WTC11 (cell line): Measurements from ENCODE around the gene ABCC2. TPM values are rescaled to one million over a fixed set of nuclear protein-coding genes. Genes with fewer than 3 reads are reported as not detected.

Experiments
- ATAC-seq: fragments of 200-7000 bp; cut with Tn5 transposase; 2 replicates; pipeline ENCODE4 v1.10.0; 2021; ENCODE audit warnings: mild to moderate bottlenecking, moderate library complexity
- CTCF ChIA-PET: fragments of 300-600 bp; sonication (Branson Sonifier 250); formaldehyde crosslinking; loops from one replicate; lab custom pipeline; 2021; ENCODE audit warnings: antibody characterized with exemption; lab: Charles Lee
- POLR2A ChIA-PET: fragments of 350-600 bp; sonication (Branson Sonifier 250); formaldehyde crosslinking; loops from one replicate; lab custom pipeline; 2021; ENCODE audit warnings: antibody characterized with exemption; lab: Charles Lee
- DNase-seq: peaks from one replicate; pipeline ENCODE4 v3.0.0; 2021; ENCODE audit warnings: low spot score
- H3K27ac Mint-ChIP-seq: 2 replicates; pipeline ENCODE4 v1.8.0; 2021; ENCODE audit warnings: mixed read lengths
- H3K27me3 Mint-ChIP-seq: 2 replicates; pipeline ENCODE4 v1.8.0; 2021; ENCODE audit warnings: low read depth, mild to moderate bottlenecking, moderate library complexity, mixed read lengths
- H3K36me3 Mint-ChIP-seq: 2 replicates; pipeline ENCODE4 v1.8.0; 2021; ENCODE audit warnings: mixed read lengths
- H3K4me1 Mint-ChIP-seq: 2 replicates; pipeline ENCODE4 v1.8.0; 2022; ENCODE audit warnings: mixed read lengths
- H3K4me3 Mint-ChIP-seq: 2 replicates; pipeline ENCODE4 v1.8.0; 2021; ENCODE audit warnings: mild to moderate bottlenecking, moderate library complexity, mixed read lengths
- H3K9me3 Mint-ChIP-seq: 2 replicates; pipeline ENCODE4 v1.8.0; 2021; ENCODE audit warnings: mixed read lengths
- CREB1 ChIP-seq: sonication (generic); formaldehyde crosslinking; IDR thresholded peaks from 2 replicates; pipeline ENCODE4 v1.8.0; 2023; ENCODE audit warnings: mild to moderate bottlenecking, missing genetic modification reagents
- E2F4 ChIP-seq: sonication (generic); formaldehyde crosslinking; IDR thresholded peaks from 2 replicates; pipeline ENCODE4 v1.8.1; 2022; ENCODE audit warnings: low read depth, mild to moderate bottlenecking, moderate library complexity, missing genetic modification reagents, borderline replicate concordance
- ESRRA ChIP-seq: sonication (generic); formaldehyde crosslinking; IDR thresholded peaks from 2 replicates; pipeline ENCODE4 v1.8.1; 2022; ENCODE audit warnings: mild to moderate bottlenecking, missing genetic modification reagents, borderline replicate concordance
- FOXJ3 ChIP-seq: sonication (generic); formaldehyde crosslinking; IDR thresholded peaks from 2 replicates; pipeline ENCODE4 v1.9.0; 2021; ENCODE audit warnings: missing genetic modification reagents, mild to moderate bottlenecking, borderline replicate concordance
- JUN ChIP-seq: sonication (generic); formaldehyde crosslinking; IDR thresholded peaks from 2 replicates; pipeline ENCODE4 v1.8.0; 2023; ENCODE audit warnings: mild to moderate bottlenecking, missing genetic modification reagents
- KAT7 ChIP-seq: sonication (generic); formaldehyde crosslinking; IDR thresholded peaks from 2 replicates; pipeline ENCODE4 v1.8.1; 2023; ENCODE audit warnings: missing genetic modification reagents, mild to moderate bottlenecking, borderline replicate concordance
- MXD4 ChIP-seq: fragments of 250-450 bp; sonication (Bioruptor Pico); IDR thresholded peaks from 2 replicates; pipeline ENCODE4 v1.8.0; 2021; ENCODE audit warnings: mild to moderate bottlenecking, moderate library complexity, borderline replicate concordance
- NR2C2 ChIP-seq: sonication (generic); formaldehyde crosslinking; IDR thresholded peaks from 2 replicates; pipeline ENCODE4 v1.8.0; 2022; ENCODE audit warnings: mild to moderate bottlenecking, missing genetic modification reagents
- NR3C1 ChIP-seq: sonication (generic); formaldehyde crosslinking; conservative IDR thresholded peaks from 2 replicates; pipeline ENCODE4 v1.8.1; 2023; ENCODE audit warnings: low read depth, mild to moderate bottlenecking, missing genetic modification reagents
- SOX15 ChIP-seq: fragments of 250-450 bp; sonication (Bioruptor Pico); IDR thresholded peaks from 2 replicates; pipeline ENCODE4 v1.9.0; 2021; ENCODE audit warnings: mild to moderate bottlenecking
- TEAD1 ChIP-seq: sonication (generic); formaldehyde crosslinking; IDR thresholded peaks from 2 replicates; pipeline ENCODE4 v1.8.0; 2022; ENCODE audit warnings: mild to moderate bottlenecking, missing genetic modification reagents
- TP53 ChIP-seq: sonication (generic); formaldehyde crosslinking; IDR thresholded peaks from 2 replicates; pipeline ENCODE4 v1.8.1; 2023; ENCODE audit warnings: mild to moderate bottlenecking, missing genetic modification reagents
- USF1 ChIP-seq: sonication (generic); formaldehyde crosslinking; IDR thresholded peaks from 2 replicates; pipeline ENCODE4 v1.8.0; 2022; ENCODE audit warnings: mild to moderate bottlenecking, missing genetic modification reagents
- ZMAT4 ChIP-seq: fragments of 250-450 bp; sonication (Bioruptor Pico); IDR thresholded peaks from 2 replicates; pipeline ENCODE4 v1.9.0; 2021; ENCODE audit warnings: mild to moderate bottlenecking
- ZNF121 ChIP-seq: sonication (generic); formaldehyde crosslinking; IDR thresholded peaks from 2 replicates; pipeline ENCODE4 v1.8.0; 2023; ENCODE audit warnings: missing genetic modification reagents
- ZNF138 ChIP-seq: sonication (generic); formaldehyde crosslinking; conservative IDR thresholded peaks from 2 replicates; pipeline ENCODE4 v1.8.1; 2022; ENCODE audit warnings: mild to moderate bottlenecking, moderate library complexity, missing genetic modification reagents
- ZNF219 ChIP-seq: sonication (generic); formaldehyde crosslinking; IDR thresholded peaks from 2 replicates; pipeline ENCODE4 v1.8.0; 2023; ENCODE audit warnings: missing genetic modification reagents, mild to moderate bottlenecking, borderline replicate concordance
- ZNF232 ChIP-seq: sonication (generic); formaldehyde crosslinking; IDR thresholded peaks from 2 replicates; pipeline ENCODE4 v1.8.0; 2022; ENCODE audit warnings: mild to moderate bottlenecking, missing genetic modification reagents
- ZNF671 ChIP-seq: fragments of 250-450 bp; sonication (Bioruptor Pico); IDR thresholded peaks from 2 replicates; pipeline ENCODE4 v1.8.0; 2021; ENCODE audit warnings: mild to moderate bottlenecking
- total RNA-seq: library from RNA; stranded (reverse); gene quantifications from 3 replicates; pipeline ENCODE4 v1.2.3, GENCODE V29; 2021
- TF ChIP-seq, protein P1 (sequence below): fragments of 250-450 bp; sonication (Bioruptor Pico); conservative IDR thresholded peaks from 2 replicates; pipeline ENCODE4 v1.9.0; 2021; ENCODE audit warnings: mild to moderate bottlenecking
- TF ChIP-seq, protein P2 (sequence below): sonication (generic); formaldehyde crosslinking; IDR thresholded peaks from 2 replicates; pipeline ENCODE4 v1.8.0; 2022; ENCODE audit warnings: mild to moderate bottlenecking, missing genetic modification reagents

The ABCC2 gene
- total RNA-seq, 1 experiment from 2014 or later: 0.87 TPM

GRCh38 chr10:99777918-99778714 lies 4.3 kb upstream of the ABCC2 start:
- no peaks in the 10 kb centered on the region for H3K36me3 Mint-ChIP-seq

GRCh38 chr10:99779335-99779734 lies 3.1 kb upstream of the ABCC2 start:
- H3K9me3 Mint-ChIP-seq: no peaks in the 10 kb centered on the region
- no peaks in the 10 kb centered on the region for H3K27me3 Mint-ChIP-seq
- H3K4me1 Mint-ChIP-seq: peaks cover 18% of the 10 kb centered on the region
- TF ChIP-seq ZMAT4 (CRISPR knock-in tag) (no peak), FOXJ3 (no peak), NR2C2 (CRISPR knock-in tag) (no peak), ESRRA (CRISPR knock-in tag) (no peak), KAT7 (CRISPR knock-in tag) (no peak), TP53 (CRISPR knock-in tag) (no peak), JUN (no peak), E2F4 (CRISPR knock-in tag) (no peak), ZNF232 (CRISPR knock-in tag) (no peak), ZNF671 (CRISPR knock-in tag) (no peak), TEAD1 (no peak), CREB1 (CRISPR knock-in tag) (no peak), NR3C1 (CRISPR knock-in tag) (no peak), SOX15 (CRISPR knock-in tag) (no peak), ZNF138 (CRISPR knock-in tag) (no peak), MXD4 (no peak), USF1 (CRISPR knock-in tag) (no peak)
- TF ChIP-seq, protein P1, sequence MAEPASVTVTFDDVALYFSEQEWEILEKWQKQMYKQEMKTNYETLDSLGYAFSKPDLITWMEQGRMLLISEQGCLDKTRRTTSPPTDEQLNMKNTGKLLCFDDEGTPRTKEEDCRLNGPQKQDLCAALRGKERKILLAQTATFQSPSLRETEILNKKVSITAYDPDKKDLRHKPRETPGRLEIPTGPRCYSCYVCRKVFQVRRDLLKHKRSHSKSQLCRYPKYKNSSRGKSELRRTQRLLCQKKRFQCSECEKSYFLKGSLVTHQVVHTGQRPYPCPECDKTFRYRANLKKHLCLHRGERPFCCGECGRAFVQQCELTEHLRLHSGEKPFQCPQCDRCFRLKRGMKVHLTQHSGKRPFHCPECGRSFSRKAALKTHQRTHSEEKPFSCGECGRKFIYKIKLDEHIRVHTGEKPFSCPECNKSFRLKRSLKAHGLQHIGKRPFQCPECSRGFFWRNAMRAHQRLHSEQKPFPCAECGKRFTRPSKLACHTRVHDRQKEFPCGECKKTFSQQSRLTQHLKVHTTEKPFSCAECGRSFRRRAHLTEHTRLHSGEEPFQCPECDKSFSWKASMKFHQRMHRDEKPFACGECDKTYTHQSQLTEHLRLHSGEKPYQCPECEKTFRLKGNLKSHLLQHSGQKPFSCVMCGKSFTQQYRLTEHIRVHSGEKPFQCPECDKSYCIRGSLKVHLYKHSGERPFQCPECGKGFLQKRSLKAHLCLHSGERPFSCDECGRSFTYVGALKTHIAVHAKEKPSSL (CRISPR knock-in tag): no peak
- TF ChIP-seq, protein P2, sequence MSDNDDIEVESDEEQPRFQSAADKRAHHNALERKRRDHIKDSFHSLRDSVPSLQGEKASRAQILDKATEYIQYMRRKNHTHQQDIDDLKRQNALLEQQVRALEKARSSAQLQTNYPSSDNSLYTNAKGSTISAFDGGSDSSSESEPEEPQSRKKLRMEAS (CRISPR knock-in tag): no peak
- TF ChIP-seq, all 79 proteins: peak for 0
- no peak for ATAC-seq
- Mint-ChIP-seq H3K4me3 (no peak overlapping the region), H3K27ac (no peak overlapping the region), H3K36me3 (no peaks in the 10 kb centered on the region)
- no peak for DNase-seq
- ChIA-PET CTCF (no interaction called here), POLR2A (no interaction called here)

More at GRCh38 chr10:99777918-99778714, 4.3 kb upstream of the ABCC2 start:
- Mint-ChIP-seq H3K4me1 (peaks cover 14% of the 10 kb centered on the region), H3K27me3 (no peaks in the 10 kb centered on the region), H3K4me3 (no peak overlapping the region), H3K9me3 (no peaks in the 10 kb centered on the region), H3K27ac (no peak overlapping the region)
- CTCF ChIA-PET: no interaction called here
- DNase-seq: peak; percentile 17
- POLR2A ChIA-PET: no interaction called here
- ATAC-seq: no peak
- peak; percentile 32; the same call in 1 of the 2 replicates for TF ChIP-seq ZNF121 (CRISPR knock-in tag)
- no peak for TF ChIP-seq ZNF219 (CRISPR knock-in tag)
